ENCODE results near the gene FST.
A peak's percentile ranks its signal among the peaks of the same experiment; 100 is the strongest.

The FST gene

DNA sequence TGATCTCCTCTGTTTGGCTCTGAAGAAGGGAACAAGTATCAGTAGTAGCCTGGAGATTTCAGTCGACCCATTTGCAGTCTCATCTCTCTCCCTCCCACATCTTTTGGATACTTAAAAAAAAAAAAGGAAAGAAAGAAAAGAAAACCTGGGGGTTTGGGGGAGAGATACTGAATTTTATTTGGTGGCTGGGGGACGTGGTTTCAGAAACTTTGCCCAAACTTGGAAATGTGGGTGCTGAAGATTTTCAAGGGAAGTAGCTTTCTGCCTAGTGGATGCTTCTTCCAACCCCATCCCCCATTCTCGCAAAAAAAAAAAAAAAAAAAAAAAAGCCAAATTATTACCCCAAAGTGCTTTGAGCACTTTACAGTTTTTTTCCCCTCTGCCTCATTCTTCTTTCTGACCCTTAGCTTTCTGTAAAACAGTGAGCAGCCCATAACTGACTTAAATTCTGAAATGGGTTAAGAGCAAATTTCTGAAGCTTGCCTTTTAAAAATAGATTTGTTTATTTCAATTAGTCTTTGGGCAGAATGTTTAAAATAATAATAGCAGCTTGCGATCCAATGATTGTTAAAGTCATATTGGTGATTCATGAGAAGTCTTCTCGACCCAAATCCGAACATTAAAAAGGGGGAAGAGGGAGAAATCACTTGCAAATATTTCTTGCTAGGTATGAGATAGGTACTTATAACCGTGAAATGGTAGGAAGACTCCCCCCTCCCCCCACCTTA is 894 bp downstream of the FST start:
- FAIRE-seq, result no peak
- TF ChIP-seq POLR2AphosphoS5 (IDR thresholded peaks at IDR 0.05; ENCODE audit: low read depth, low read length) (no peak), SPI1 (IDR thresholded peaks at IDR 0.05; ENCODE audit: low read depth, low read length) (no peak), PAX5 (IDR thresholded peaks at IDR 0.05; ENCODE audit: insufficient read depth, low read length, severe bottlenecking) (no peak), POLR2A (IDR thresholded peaks at IDR 0.05; ENCODE audit: low read depth, low read length) (no peak), POU2F2 (IDR thresholded peaks at IDR 0.05; ENCODE audit: low read depth, low read length) (no peak), TAF1 (IDR thresholded peaks at IDR 0.05; ENCODE audit: low read depth, low read length) (no peak)
- no peak for DNase-seq (ENCODE audit: insufficient read length, low spot score)

DNA sequence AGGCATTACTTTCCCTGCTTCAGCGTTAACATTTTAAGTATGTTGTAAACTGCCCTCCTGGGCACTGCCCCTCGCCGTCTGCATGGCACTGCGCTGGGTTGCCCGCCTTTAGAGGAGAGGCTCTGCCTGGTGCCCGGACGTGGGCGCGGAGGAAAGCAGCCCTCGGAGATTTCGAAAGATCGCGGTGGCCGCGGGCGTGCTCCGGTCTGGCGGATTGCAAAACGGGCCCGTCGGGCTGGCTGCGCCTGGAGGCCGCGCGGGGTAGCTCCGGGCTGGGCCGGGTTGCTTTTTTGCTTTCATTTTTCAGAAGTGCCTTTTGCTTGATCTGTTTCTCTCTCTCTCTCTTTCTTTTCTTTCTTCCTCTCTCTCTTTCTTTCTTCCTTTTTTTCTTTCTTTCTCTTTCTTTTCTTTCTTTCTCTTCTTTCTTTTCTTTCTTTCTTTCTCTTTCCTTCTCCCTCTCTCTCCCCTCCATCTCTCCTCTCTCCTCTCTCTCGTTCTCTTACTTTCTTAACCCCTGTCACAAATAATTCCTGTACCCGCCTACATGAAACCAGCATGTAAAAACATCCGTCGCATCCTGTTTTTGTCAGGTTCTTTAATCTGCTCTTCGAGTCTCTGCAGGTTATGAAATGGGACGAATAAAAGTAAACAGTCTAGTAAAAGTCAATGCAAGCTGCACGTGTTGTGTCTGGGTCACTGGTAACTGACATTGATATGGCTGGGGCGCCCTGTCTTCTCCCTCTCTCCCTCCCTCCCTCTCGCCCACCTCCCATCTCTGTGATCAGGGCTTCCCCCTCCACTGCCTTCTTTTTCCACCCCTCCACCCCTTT is 1.7 kb downstream of the FST start:
- no peak for TF ChIP-seq TAF1 (IDR thresholded peaks at IDR 0.05; ENCODE audit: low read depth, low read length)
- no peak for TF ChIP-seq POLR2A (IDR thresholded peaks at IDR 0.05; ENCODE audit: low read depth, low read length)
- TF ChIP-seq PAX5 (IDR thresholded peaks at IDR 0.05; ENCODE audit: insufficient read depth, low read length, severe bottlenecking), result no peak
- TF ChIP-seq POLR2AphosphoS5 (IDR thresholded peaks at IDR 0.05; ENCODE audit: low read depth, low read length), result no peak
- no peak for TF ChIP-seq SPI1 (IDR thresholded peaks at IDR 0.05; ENCODE audit: low read depth, low read length)
- no peak for TF ChIP-seq POU2F2 (IDR thresholded peaks at IDR 0.05; ENCODE audit: low read depth, low read length)
- DNase-seq (ENCODE audit: insufficient read length, low spot score), result peak; percentile 52
- no peak for FAIRE-seq

DNA sequence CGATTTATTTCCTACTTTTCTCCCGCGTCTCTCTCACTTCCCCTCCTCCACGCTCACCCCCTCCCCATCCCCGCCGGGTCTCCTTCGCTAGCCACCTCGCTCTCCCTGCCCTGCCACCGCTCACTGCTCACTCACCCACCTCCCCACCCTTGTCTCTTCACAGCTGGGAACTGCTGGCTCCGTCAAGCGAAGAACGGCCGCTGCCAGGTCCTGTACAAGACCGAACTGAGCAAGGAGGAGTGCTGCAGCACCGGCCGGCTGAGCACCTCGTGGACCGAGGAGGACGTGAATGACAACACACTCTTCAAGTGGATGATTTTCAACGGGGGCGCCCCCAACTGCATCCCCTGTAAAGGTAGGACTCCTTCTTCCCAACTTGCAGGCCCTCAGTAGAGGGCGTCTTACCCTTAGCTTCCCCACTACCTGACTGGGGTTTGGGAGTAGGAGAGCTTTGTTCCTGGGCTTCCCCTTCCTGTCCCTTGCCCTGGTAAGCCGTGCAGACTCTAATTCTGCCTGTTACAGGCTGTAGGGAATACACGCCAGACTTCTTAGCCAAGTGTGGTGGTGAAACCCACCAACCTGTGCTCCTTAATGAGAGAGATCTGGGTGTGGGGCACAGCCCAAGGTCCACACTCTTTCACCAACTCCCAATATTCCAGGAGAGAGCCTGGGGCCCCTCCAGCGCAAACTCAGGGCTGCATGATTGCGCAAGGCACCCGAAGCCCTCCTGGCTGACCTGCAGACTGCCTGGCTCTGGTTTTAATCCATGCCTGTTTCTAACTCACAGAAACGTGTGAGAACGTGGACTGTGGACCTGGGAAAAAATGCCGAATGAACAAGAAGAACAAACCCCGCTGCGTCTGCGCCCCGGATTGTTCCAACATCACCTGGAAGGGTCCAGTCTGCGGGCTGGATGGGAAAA is 2.5 kb downstream of the FST start:
- DNase-seq (ENCODE audit: insufficient read length, low spot score) (no peak), FAIRE-seq (peak; percentile 31)
- TF ChIP-seq POLR2A (IDR thresholded peaks at IDR 0.05; ENCODE audit: low read depth, low read length) (no peak), SPI1 (IDR thresholded peaks at IDR 0.05; ENCODE audit: low read depth, low read length) (no peak), POLR2AphosphoS5 (IDR thresholded peaks at IDR 0.05; ENCODE audit: low read depth, low read length) (no peak), PAX5 (IDR thresholded peaks at IDR 0.05; ENCODE audit: insufficient read depth, low read length, severe bottlenecking) (no peak), TAF1 (IDR thresholded peaks at IDR 0.05; ENCODE audit: low read depth, low read length) (no peak), POU2F2 (IDR thresholded peaks at IDR 0.05; ENCODE audit: low read depth, low read length) (no peak)

DNA sequence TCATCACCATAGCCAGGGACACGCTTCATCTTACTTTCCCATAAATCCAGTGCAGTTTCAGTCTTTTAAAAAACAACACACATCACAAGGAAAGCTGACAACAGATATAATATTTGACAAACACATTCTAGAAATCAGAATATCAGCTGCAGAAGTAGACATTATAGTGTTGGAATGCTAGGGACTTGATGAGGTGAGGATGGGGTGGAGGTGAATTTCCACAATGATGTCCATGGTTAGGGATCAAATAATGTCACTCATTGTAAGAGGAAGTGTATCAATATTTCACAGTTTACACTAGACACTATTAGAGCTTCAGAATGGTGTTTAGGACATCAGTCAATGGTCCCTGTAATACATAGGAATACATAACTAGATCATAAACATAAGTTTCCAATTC is 7.0 kb downstream of the FST start:
- TF ChIP-seq SPI1 (IDR thresholded peaks at IDR 0.05; ENCODE audit: low read depth, low read length), result no peak
- TF ChIP-seq PAX5 (IDR thresholded peaks at IDR 0.05; ENCODE audit: insufficient read depth, low read length, severe bottlenecking), result no peak
- TF ChIP-seq POLR2AphosphoS5 (IDR thresholded peaks at IDR 0.05; ENCODE audit: low read depth, low read length), result no peak
- TF ChIP-seq TAF1 (IDR thresholded peaks at IDR 0.05; ENCODE audit: low read depth, low read length), result no peak
- no peak for TF ChIP-seq POU2F2 (IDR thresholded peaks at IDR 0.05; ENCODE audit: low read depth, low read length)
- TF ChIP-seq POLR2A (IDR thresholded peaks at IDR 0.05; ENCODE audit: low read depth, low read length), result no peak
- DNase-seq (ENCODE audit: insufficient read length, low spot score), result no peak
- no peak for FAIRE-seq

DNA sequence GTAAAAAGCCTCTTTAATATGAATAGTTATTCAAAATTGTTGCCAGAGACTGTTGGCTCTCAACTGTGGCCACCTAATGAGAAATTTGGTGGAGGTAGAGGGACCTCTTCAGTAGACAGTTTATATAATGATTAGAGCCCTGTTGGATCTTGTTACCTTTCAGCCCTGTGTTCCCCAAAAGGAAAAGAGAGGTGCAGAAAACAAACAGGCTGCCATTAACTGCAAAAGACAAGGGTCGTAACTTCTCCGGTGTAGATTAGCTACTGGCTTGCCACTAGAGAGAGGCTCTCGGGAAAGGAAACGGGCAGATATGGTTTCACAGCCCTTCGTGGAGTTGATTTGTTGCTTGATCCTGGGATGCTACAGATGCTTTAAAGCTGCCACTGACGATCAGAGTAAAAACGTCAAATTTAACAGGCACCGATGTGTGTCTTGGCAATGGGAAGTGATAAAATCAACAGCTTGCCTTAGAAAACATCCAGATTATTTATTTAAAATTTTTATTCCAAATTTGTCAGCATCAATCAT is 7.8 kb downstream of the FST start:
- FAIRE-seq, result no peak
- DNase-seq (ENCODE audit: insufficient read length, low spot score), result no peak
- no peak for TF ChIP-seq PAX5 (IDR thresholded peaks at IDR 0.05; ENCODE audit: insufficient read depth, low read length, severe bottlenecking)
- TF ChIP-seq POLR2AphosphoS5 (IDR thresholded peaks at IDR 0.05; ENCODE audit: low read depth, low read length), result no peak
- TF ChIP-seq TAF1 (IDR thresholded peaks at IDR 0.05; ENCODE audit: low read depth, low read length), result no peak
- no peak for TF ChIP-seq POLR2A (IDR thresholded peaks at IDR 0.05; ENCODE audit: low read depth, low read length)
- TF ChIP-seq SPI1 (IDR thresholded peaks at IDR 0.05; ENCODE audit: low read depth, low read length), result no peak
- no peak for TF ChIP-seq POU2F2 (IDR thresholded peaks at IDR 0.05; ENCODE audit: low read depth, low read length)

DNA sequence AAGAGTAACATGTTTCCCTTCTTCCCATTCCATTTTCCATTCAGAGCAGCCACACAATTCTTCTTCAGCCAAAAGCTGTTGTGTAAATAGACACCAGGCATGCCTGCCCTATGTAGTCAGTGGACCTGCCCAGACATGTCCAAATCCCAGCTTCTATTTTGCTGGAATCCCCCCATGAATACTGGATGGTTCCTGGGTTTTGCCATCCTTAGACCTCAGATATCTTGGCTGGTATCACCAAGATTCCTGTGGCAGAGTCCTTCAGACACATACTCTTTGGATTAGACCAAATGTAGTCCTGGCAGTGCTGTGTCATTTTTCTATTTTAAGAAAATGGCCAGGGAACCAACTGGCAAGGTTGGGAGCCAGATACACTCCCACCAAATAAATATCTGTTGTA is 10.3 kb downstream of the FST start:
- TF ChIP-seq POLR2AphosphoS5 (IDR thresholded peaks at IDR 0.05; ENCODE audit: low read depth, low read length) (no peak), POU2F2 (IDR thresholded peaks at IDR 0.05; ENCODE audit: low read depth, low read length) (no peak), TAF1 (IDR thresholded peaks at IDR 0.05; ENCODE audit: low read depth, low read length) (no peak), SPI1 (IDR thresholded peaks at IDR 0.05; ENCODE audit: low read depth, low read length) (no peak), PAX5 (IDR thresholded peaks at IDR 0.05; ENCODE audit: insufficient read depth, low read length, severe bottlenecking) (no peak), POLR2A (IDR thresholded peaks at IDR 0.05; ENCODE audit: low read depth, low read length) (no peak)
- no peak for FAIRE-seq
- DNase-seq (ENCODE audit: insufficient read length, low spot score), result no peak

DNA sequence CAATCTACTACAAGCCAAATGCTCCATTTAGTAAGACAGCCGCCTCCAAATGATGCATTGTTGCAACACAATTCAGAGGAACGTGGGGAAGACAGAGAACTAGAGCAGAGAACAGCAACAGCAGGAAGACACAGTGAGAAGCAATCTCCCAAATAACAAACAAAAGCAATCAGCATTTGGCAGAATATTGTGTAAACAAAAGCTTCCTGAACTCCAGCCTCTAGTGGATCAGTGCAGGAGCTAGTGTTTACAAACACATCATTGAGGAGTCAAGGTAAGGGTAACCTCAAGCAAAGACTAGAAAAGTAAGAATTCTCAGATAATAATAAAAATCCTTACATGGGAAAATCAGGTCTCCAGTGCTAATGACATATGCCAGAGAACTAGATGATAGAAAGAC is 20.6 kb downstream of the FST start:
- TF ChIP-seq TAF1 (IDR thresholded peaks at IDR 0.05; ENCODE audit: low read depth, low read length), result no peak
- no peak for TF ChIP-seq POLR2A (IDR thresholded peaks at IDR 0.05; ENCODE audit: low read depth, low read length)
- TF ChIP-seq PAX5 (IDR thresholded peaks at IDR 0.05; ENCODE audit: insufficient read depth, low read length, severe bottlenecking), result no peak
- DNase-seq (ENCODE audit: insufficient read length, low spot score), result no peak
- FAIRE-seq, result no peak

DNA sequence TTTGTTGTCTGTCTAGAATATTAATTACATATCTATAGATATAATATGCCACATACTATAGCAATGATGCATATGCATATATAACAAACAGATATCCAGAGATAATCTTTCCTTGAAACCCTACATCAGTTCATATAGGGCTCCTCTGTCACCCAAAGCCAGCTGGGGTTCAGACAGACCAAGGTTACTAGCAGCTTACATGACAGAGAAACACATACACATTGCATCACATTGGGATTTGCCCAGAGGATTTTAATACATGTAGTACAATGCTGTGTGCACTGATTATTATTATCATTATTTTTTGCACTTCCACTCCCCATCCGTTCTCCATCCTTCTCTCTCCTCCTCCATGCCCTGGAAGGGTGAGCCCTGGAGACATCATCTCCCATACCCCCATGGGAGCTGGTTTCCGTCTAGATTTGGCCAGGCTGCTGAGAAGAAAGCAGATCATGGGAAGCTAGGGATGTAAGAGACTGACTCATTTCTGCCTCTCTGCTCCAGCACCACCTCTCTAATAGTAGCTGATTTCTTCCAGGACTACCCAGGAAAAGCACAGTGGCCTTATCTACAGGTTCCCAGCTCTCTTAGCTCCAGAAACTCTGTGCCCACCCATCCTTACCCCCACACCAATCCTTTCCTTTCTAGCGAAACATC is 23.3 kb downstream of the FST start:
- no peak for FAIRE-seq
- DNase-seq (ENCODE audit: insufficient read length, low spot score), result no peak
- TF ChIP-seq POLR2A (IDR thresholded peaks at IDR 0.05; ENCODE audit: low read depth, low read length), result no peak
- TF ChIP-seq PAX5 (IDR thresholded peaks at IDR 0.05; ENCODE audit: insufficient read depth, low read length, severe bottlenecking), result no peak

Data from GM12891 (cell line).